ENCODE measurements around the gene JUN.

DNA sequence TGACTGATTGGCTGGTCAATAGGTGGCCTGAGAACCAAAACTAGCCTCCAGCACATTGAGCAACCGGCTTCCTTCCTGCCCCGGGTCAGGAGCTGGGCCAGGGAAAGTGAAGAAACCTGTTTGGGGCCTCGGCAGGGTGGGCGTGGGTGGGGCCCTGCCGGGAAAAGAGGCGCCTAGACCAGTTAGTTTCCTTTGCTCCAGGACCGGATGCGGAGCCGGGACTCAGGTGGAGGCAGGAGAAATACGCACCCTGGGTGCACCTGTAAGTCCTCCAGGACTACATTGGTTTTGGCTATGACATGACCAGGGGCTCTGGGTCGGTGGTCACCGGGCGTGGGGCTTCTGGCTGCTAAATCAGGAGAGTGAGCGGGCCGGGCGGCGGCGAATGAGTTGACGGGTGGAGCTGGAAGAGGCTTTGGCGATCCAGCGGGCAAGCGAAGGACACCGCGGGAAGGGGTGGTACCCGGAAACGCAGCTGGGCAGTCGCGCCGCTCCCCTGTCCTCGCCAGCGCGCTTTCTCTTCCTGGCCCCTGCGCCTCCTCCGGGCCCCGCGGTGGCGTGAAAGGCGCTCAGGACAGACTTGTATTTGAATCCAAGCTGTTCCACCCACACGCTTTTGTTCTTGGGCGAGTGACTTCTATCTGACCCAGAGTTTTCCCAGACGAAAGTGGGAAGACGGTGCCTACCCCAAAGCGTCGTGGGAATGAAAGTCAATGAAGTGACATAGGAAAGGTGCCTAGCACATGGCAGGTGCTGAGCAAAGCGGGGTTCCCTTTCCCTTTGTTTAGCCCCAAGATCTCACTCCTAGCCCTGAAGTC is 30.6 kb upstream of the JUN start:
- TF ChIP-seq, protein P1, sequence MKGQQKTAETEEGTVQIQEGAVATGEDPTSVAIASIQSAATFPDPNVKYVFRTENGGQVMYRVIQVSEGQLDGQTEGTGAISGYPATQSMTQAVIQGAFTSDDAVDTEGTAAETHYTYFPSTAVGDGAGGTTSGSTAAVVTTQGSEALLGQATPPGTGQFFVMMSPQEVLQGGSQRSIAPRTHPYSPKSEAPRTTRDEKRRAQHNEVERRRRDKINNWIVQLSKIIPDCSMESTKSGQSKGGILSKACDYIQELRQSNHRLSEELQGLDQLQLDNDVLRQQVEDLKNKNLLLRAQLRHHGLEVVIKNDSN (IDR thresholded peaks at IDR 0.05), result no peak
- peak; percentile 38; the same call in 1 of the 2 replicates for TF ChIP-seq TAF1 (IDR thresholded peaks at IDR 0.05; ENCODE audit: low read depth)
- no peak for TF ChIP-seq TEAD4 (IDR thresholded peaks at IDR 0.05)
- TF ChIP-seq EP300 (IDR thresholded peaks at IDR 0.05; ENCODE audit: borderline replicate concordance), result no peak

Measured in Ishikawa (cell line).